Vagina (tissue), 2 donors: ENCODE measurements around the gene SCRT2.

Experiments used
- CTCF ChIP-seq, 3 experiments: fragments of 450-650 bp in 2 of 3; fragments of 200-600 bp in 1 of 3; sonication (generic) in 1 of 3; IDR thresholded peaks; one replicate each; pipeline ENCODE4 v1.5.1; 2017 to 2019; ENCODE audit warnings: antibody characterized with exemption in 3 of 3, mild to moderate bottlenecking in 2 of 3, moderate library complexity in 2 of 3
- POLR2A ChIP-seq, 2 donors: fragments of 450-650 bp; IDR thresholded peaks; one replicate each; pipeline ENCODE4 v1.6.1; 2017; ENCODE audit warnings: antibody characterized with exemption in 2 of 2, mild to moderate bottlenecking in 2 of 2, moderate library complexity in 2 of 2
- POLR2AphosphoS5 ChIP-seq, 2 donors: sonication (generic); formaldehyde crosslinking; IDR thresholded peaks; one replicate each; pipeline ENCODE4 v1.9.0; 2017; ENCODE audit warnings: antibody characterized with exemption in 2 of 2, mild to moderate bottlenecking in 2 of 2, low read depth in 1 of 2; ENCODE audit not compliant: insufficient read depth in 1 of 2

GRCh38 chr20:631101-631500 is 44.5 kb downstream of the SCRT2 start:
- TF ChIP-seq CTCF (IDR thresholded peaks at IDR 0.05): no peak
- no peak for TF ChIP-seq POLR2AphosphoS5 (IDR thresholded peaks at IDR 0.05; ENCODE audit: insufficient read depth in 1 of 2, low read depth in 1 of 2)
- TF ChIP-seq POLR2A (IDR thresholded peaks at IDR 0.05): no peak
